Testis (tissue), 3 donors: ENCODE data around the gene ATP5MC2. TPM values are rescaled to one million over a fixed set of nuclear protein-coding genes. Genes with fewer than 3 reads are reported as not detected.
A peak's percentile ranks its signal among the peaks of the same experiment; 100 is the strongest.

ENCODE experiments used
- DNase-seq: peaks from one replicate; pipeline ENCODE4 v3.0.0-alpha.2; 2019
- H3K27ac ChIP-seq, 2 donors: fragments of 200-600 bp; sonication (generic); one replicate each; pipeline ENCODE4 v1.5.1; 2019
- H3K27me3 ChIP-seq: fragments of 200-600 bp; sonication (generic); one replicate; pipeline ENCODE4 v1.5.1; 2019
- H3K36me3 ChIP-seq: fragments of 200-600 bp; sonication (generic); one replicate; pipeline ENCODE4 v1.5.1; 2017; ENCODE audit warnings: low read depth; ENCODE audit errors: missing control alignments
- H3K4me1 ChIP-seq: fragments of 200-600 bp; sonication (generic); one replicate; pipeline ENCODE4 v1.5.1; 2019
- H3K4me3 ChIP-seq, 2 donors: fragments of 200-600 bp; sonication (generic); one replicate each; pipeline ENCODE4 v1.5.1; 2017 to 2019
- H3K9me3 ChIP-seq: fragments of 200-600 bp; sonication (generic); one replicate; pipeline ENCODE4 v1.5.1; 2017
- POLR2A ChIP-seq: fragments of 450-650 bp; IDR thresholded peaks from one replicate; pipeline ENCODE4 v1.6.1; 2017; ENCODE audit warnings: antibody characterized with exemption, mild to moderate bottlenecking, moderate library complexity
- WGBS, 2 donors: methylation state at CpG; one replicate each; pipeline ENCODE4 v1.1.5; 2018; 5-methylcytosine and 5-hydroxymethylcytosine counted together
- intact Hi-C: fragments of 100-400 bp; cut with DNase I; formaldehyde crosslinking; loops from one replicate; pipeline ENCODE4 v1.15.1; 2023; ENCODE audit warnings: low total_unique reads
- polyA plus RNA-seq: library from polyadenylated mRNA; stranded (reverse); fragments of 350-450 nt; fragmentation: Illumina TruSeq; extraction: RNeasy Lipid Tissue Mini Kit (QIAGEN cat#74804); gene quantifications from one replicate; pipeline ENCODE4 v1.2.3, GENCODE V29; 2014; ENCODE audit warnings: low read depth, low replicate concordance; ENCODE audit not compliant: insufficient read depth
- total RNA-seq, 2 donors: library from RNA; depleted of rRNA; stranded (reverse); fragments of >200 nt; gene quantifications; one replicate each; pipeline ENCODE4 v1.2.3, GENCODE V29; 2016
- TF ChIP-seq, protein P1 (sequence below), 3 experiments: fragments of 450-650 bp in 2 of 3; fragments of 200-600 bp in 1 of 3; sonication (generic) in 1 of 3; IDR thresholded peaks; one replicate each; pipeline ENCODE4 v1.5.1; 2016 to 2019; ENCODE audit warnings: antibody characterized with exemption in 3 of 3, mild to moderate bottlenecking in 2 of 3, moderate library complexity in 1 of 3

ATP5MC2 gene
- total and polyA plus RNA-seq, 3 donors from 2014 or later = 201 to 316 (median 304) TPM

DNA sequence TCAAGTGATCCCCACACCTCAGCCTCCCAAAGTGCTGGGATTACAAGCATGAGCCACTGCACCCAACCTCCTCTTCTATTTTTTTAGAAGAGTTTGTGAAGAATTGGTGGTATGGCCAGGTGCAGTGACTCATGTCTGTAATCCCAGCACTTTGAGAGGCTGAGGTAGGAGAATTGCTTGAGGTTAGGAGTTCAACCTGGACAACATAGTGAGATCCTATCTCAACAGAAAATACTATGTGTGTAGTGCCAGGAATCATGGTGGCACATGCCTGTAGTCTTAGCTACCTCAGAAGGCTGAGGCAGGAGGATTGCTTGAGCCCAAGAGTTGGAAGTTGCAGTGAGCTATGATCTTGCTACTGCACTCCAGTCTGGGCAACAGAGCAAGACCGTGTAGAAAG is 44.2 kb downstream of the ATP5MC2 start:
- H3K9me3 ChIP-seq = no peaks in the 10 kb centered on the region
- H3K4me1 ChIP-seq = peaks cover 4% of the 10 kb centered on the region
- no peak overlapping the region for H3K27ac ChIP-seq
- H3K36me3 ChIP-seq = no peaks in the 10 kb centered on the region
- no peak for DNase-seq
- intact Hi-C loops = no loop called here
- TF ChIP-seq, protein P1, sequence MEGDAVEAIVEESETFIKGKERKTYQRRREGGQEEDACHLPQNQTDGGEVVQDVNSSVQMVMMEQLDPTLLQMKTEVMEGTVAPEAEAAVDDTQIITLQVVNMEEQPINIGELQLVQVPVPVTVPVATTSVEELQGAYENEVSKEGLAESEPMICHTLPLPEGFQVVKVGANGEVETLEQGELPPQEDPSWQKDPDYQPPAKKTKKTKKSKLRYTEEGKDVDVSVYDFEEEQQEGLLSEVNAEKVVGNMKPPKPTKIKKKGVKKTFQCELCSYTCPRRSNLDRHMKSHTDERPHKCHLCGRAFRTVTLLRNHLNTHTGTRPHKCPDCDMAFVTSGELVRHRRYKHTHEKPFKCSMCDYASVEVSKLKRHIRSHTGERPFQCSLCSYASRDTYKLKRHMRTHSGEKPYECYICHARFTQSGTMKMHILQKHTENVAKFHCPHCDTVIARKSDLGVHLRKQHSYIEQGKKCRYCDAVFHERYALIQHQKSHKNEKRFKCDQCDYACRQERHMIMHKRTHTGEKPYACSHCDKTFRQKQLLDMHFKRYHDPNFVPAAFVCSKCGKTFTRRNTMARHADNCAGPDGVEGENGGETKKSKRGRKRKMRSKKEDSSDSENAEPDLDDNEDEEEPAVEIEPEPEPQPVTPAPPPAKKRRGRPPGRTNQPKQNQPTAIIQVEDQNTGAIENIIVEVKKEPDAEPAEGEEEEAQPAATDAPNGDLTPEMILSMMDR (IDR thresholded peaks at IDR 0.05) = no peak
- no peak for TF ChIP-seq POLR2A
- no peak overlapping the region for H3K4me3 ChIP-seq
- no peaks in the 10 kb centered on the region for H3K27me3 ChIP-seq
- whole genome bisulfite sequencing, 2 donors = 82 to 92% methylated on average over 1 of the region's 1 CpG

DNA sequence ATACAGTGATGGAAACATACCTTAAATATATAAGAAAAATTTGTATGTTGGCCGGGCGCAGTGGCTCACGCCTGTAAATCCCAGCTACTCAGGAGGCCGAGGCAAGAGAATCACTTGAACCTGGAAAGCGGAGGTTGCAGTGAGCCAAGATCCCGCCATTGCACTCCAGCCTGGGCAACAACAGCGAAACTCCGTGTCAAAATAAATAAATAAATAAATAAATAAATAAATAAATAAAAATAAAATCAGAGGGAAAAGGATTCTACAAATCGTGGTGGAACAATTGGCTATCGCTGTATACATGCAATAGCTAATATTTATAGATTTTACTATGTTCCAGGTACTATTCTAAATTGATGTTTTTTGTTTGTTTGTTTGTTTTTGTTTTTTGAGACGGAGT is 48.0 kb downstream of the ATP5MC2 start:
- no peaks in the 10 kb centered on the region for H3K27me3 ChIP-seq
- no peak for TF ChIP-seq POLR2A
- TF ChIP-seq, protein P1 (IDR thresholded peaks at IDR 0.05) = no peak
- WGBS, 2 donors = 80 to 88% methylated on average over 11 of the region's 11 CpGs
- no peaks in the 10 kb centered on the region for H3K9me3 ChIP-seq
- H3K27ac ChIP-seq = no peak overlapping the region
- no peaks in the 10 kb centered on the region for H3K36me3 ChIP-seq
- intact Hi-C loops = no loop called here
- no peak overlapping the region for H3K4me3 ChIP-seq
- peaks cover 9% of the 10 kb centered on the region for H3K4me1 ChIP-seq
- no peak for DNase-seq

DNA sequence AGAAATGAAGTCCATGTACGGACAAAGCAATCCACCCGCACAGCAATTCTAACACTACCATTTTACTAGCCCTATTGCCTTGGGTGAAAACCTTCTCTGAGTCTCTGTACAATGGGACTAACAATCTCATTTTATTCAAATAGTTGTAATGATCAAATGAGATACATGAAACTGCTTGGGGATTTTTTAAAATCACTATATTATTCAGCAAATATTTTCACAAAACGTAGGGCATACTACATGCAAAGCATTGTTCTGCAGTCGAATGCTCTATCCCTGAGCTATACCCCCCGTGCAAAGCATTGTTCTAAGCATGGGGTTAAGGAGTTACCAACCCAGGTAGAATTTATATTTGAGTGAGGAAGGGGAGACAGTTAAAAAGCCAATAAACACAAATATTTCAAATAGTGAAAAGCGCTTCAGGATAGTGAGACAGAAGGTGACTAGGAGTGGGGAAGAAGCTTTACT is 49.1 kb downstream of the ATP5MC2 start:
- Histone ChIP-seq H3K9me3 (no peaks in the 10 kb centered on the region), H3K36me3 (no peaks in the 10 kb centered on the region), H3K4me3 (peak overlapping the region; percentile 67 to 85), H3K27ac (peak overlapping the region; percentile 96), H3K27me3 (no peaks in the 10 kb centered on the region), H3K4me1 (peaks cover 20% of the 10 kb centered on the region)
- DNase-seq = no peak
- intact Hi-C loops = no loop called here
- no peak for TF ChIP-seq POLR2A
- TF ChIP-seq, protein P1 (IDR thresholded peaks at IDR 0.05) = no peak
- 16 to 27% methylated on average over 6 of the region's 6 CpGs for WGBS, 2 donors

DNA sequence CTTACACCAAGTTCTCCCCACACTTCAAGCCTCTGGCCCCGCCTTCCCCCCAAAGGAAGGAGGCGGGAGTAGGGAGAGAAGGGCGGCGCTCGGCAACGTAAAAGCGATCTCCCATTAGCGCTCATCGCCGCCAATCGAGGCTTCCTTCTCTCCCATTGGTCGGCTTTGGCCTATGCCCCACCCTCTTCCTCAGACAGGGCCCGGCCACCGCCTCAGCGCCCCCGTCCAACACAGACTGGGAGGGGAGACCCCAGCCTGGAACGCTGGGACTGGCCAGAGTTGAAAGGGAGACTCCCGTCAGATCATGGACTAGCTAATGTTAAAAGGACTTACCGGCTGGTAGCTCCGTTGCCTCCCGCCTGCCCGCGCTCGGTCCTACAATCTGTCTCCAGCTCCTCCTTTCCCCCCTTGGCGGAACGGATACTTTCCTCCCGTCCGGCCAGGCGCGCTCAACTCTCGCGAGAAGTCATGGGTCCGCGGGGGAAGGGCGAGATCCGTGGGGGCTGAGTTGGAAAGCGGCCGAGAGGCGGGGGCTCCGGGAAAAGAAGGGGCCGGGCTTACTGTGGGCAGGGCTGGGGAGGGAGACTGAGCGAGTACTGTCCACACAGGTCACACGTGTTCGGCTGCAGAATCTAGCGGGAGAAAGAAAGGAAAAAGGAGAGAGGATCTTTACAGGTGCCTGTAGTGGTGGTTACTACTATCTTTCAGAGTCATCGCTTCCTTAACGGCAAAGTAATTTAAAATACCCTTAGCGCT is 49.8 kb downstream of the ATP5MC2 start, which contains the start of gene ATF7:
Gene ATF7 (minus strand): TSS at position 437 of the 756 bp plus-strand sequence. CDS start 25,382 bp downstream, outside the sequence.
- intact Hi-C loops = no loop called here
- H3K27me3 ChIP-seq = no peaks in the 10 kb centered on the region
- DNase-seq = peak; percentile 98
- no peaks in the 10 kb centered on the region for H3K36me3 ChIP-seq
- H3K4me3 ChIP-seq = peak within 1 kb of the TSS; percentile 67 to 85
- H3K9me3 ChIP-seq = no peaks in the 10 kb centered on the region
- TF ChIP-seq POLR2A = no peak
- TF ChIP-seq, protein P1 (IDR thresholded peaks at IDR 0.05) = peak in 2 of 3 experiments; percentile 2 to 28
- H3K4me1 ChIP-seq = peaks cover 21% of the 10 kb centered on the region
- WGBS, 2 donors = 0% methylated on average over 44 to 48 of the region's 48 CpGs
- H3K27ac ChIP-seq = peak within 1 kb of the TSS; percentile 96
